Keratinocyte (primary cell): ENCODE measurements around the gene HIKESHI. TPM values are rescaled to one million over a fixed set of nuclear protein-coding genes. Genes with fewer than 3 reads are reported as not detected.

ENCODE experiments used
- DNase-seq: peaks from one replicate; pipeline ENCODE4 v3.0.0-alpha.2; 2011; ENCODE audit warnings: low read depth, missing footprints, low spot score
- FAIRE-seq: peaks from 2 replicates; lab custom pipeline; 2011; peaks lifted over from hg19 to GRCh38; lab: Jason Lieb, UNC
- H2AFZ ChIP-seq: 2 replicates; pipeline ENCODE4 v1.6.0; 2012; ENCODE audit warnings: low read length, control low read depth, inconsistent platforms; ENCODE audit not compliant: control insufficient read depth
- H3K27ac ChIP-seq: 2 replicates; pipeline ENCODE4 v1.5.1; 2011; ENCODE audit warnings: low read length; ENCODE audit not compliant: control insufficient read depth, insufficient read depth
- H3K27me3 ChIP-seq: 3 replicates; pipeline ENCODE4 v1.6.0; 2011; ENCODE audit warnings: low read length; ENCODE audit not compliant: control insufficient read depth, insufficient read depth; ENCODE audit errors: extremely low read depth
- H3K36me3 ChIP-seq, 2 experiments: 2 replicates in 1 of 2; 3 replicates in 1 of 2; pipeline ENCODE4 v1.5.1; 2011; ENCODE audit warnings: low read length in 2 of 2, mild to moderate bottlenecking in 1 of 2; ENCODE audit not compliant: control insufficient read depth in 2 of 2, insufficient read depth in 2 of 2; ENCODE audit errors: extremely low read depth in 1 of 2
- H3K4me1 ChIP-seq: 3 replicates; pipeline ENCODE4 v1.5.1; 2011; ENCODE audit warnings: low read length; ENCODE audit not compliant: control insufficient read depth, insufficient read depth; ENCODE audit errors: extremely low read depth
- H3K4me2 ChIP-seq: 3 replicates; pipeline ENCODE4 v1.6.0; 2011; ENCODE audit warnings: low read depth, low read length; ENCODE audit not compliant: control insufficient read depth, insufficient read depth; ENCODE audit errors: extremely low read depth
- H3K4me3 ChIP-seq, 3 experiments: fragments of 200-600 bp in 1 of 3; sonication (generic) in 1 of 3; 2 replicates in 2 of 3; 3 replicates in 1 of 3; pipeline ENCODE4 v1.5.1; 2011 to 2016; ENCODE audit warnings: low read length in 3 of 3, mild to moderate bottlenecking in 3 of 3, control low read depth in 2 of 3, inconsistent platforms in 1 of 3, low read depth in 1 of 3, mixed read lengths in 1 of 3, mixed run types in 1 of 3, moderate library complexity in 1 of 3; ENCODE audit not compliant: control insufficient read depth in 2 of 3, insufficient read depth in 2 of 3; ENCODE audit errors: extremely low read depth in 1 of 3
- H3K79me2 ChIP-seq: 2 replicates; pipeline ENCODE4 v1.6.0; 2012; ENCODE audit warnings: low read length; ENCODE audit not compliant: control insufficient read depth, insufficient read depth
- H3K9ac ChIP-seq: 3 replicates; pipeline ENCODE4 v1.6.0; 2011; ENCODE audit warnings: low read length; ENCODE audit not compliant: control insufficient read depth, insufficient read depth; ENCODE audit errors: extremely low read depth
- H3K9me1 ChIP-seq: 3 replicates; pipeline ENCODE4 v1.6.0; 2011; ENCODE audit warnings: low read length; ENCODE audit not compliant: control insufficient read depth, insufficient read depth; ENCODE audit errors: extremely low read depth
- H3K9me3 ChIP-seq: 2 replicates; pipeline ENCODE4 v1.5.1; 2012; ENCODE audit warnings: low read depth, low read length; ENCODE audit not compliant: control insufficient read depth
- H4K20me1 ChIP-seq: 3 replicates; pipeline ENCODE4 v1.6.0; 2011; ENCODE audit warnings: low read length; ENCODE audit not compliant: control insufficient read depth, insufficient read depth; ENCODE audit errors: extremely low read depth
- CTCF ChIP-seq, 3 experiments: IDR thresholded peaks in 1 of 3; conservative IDR thresholded peaks in 1 of 3; optimal IDR thresholded peaks in 1 of 3; 2 replicates in 2 of 3; 3 replicates in 1 of 3; pipeline versions ENCODE3 to v1.5.1; 2011; ENCODE audit warnings: low read length in 3 of 3, mild to moderate bottlenecking in 3 of 3, moderate library complexity in 2 of 3, control low read depth in 1 of 3, inconsistent platforms in 1 of 3; ENCODE audit not compliant: insufficient read depth in 2 of 3; ENCODE audit errors: extremely low read depth in 1 of 3
- EZH2 ChIP-seq: IDR thresholded peaks from one replicate; pipeline ENCODE4 v1.6.1; 2012; ENCODE audit warnings: inconsistent platforms, mild to moderate bottlenecking, low read length, moderate library complexity
- dilution Hi-C: fragments of 300-500 bp; cut with MboI; formaldehyde crosslinking; loops from one replicate; pipeline ENCODE4 v1.7.0; 2020; ENCODE audit warnings: low sequenced_read_pairs; ENCODE audit not compliant: extremely low pct_ligation_motif_present
- polyA plus RNA-seq, 5 experiments: library from polyadenylated mRNA; depleted of rRNA in 3 of 5; stranded (reverse) in 3 of 5; stranded (forward) in 1 of 5; unstranded in 1 of 5; fragments of >200 nt; gene quantifications; 1 replicate in 1 of 5; 2 replicates in 3 of 5; 3 replicates in 1 of 5; pipeline versions ENCODE4 v1.2.1 to v1.2.3, GENCODE V29; 2011 to 2012; ENCODE audit warnings: missing spikeins in 2 of 5, low read depth in 1 of 5, low replicate concordance in 1 of 5

The HIKESHI gene
- polyA plus RNA-seq, 1 donor (not counting 4 experiments of a cell fraction or from before 2014, with no cell fraction given) = 89.4 TPM

- no peaks in the 10 kb centered on the region for H3K9me1 ChIP-seq
- no peak overlapping the region for H3K9ac ChIP-seq
- H2AFZ ChIP-seq = no peak overlapping the region
- no peaks in the 10 kb centered on the region for H3K9me3 ChIP-seq
- no peak overlapping the region for H3K4me2 ChIP-seq
- FAIRE-seq (no peak), DNase-seq (no peak)
- H3K79me2 ChIP-seq = no peaks in the 10 kb centered on the region
- H4K20me1 ChIP-seq = no peaks in the 10 kb centered on the region
- no peaks in the 10 kb centered on the region for H3K4me1 ChIP-seq
- H3K27ac ChIP-seq = no peak overlapping the region
- TF ChIP-seq EZH2 (no peak), CTCF (optimal IDR thresholded peaks at IDR 0.05 in 1 of 3, IDR thresholded peaks at IDR 0.05 in 1 of 3, conservative IDR thresholded peaks at IDR 0.05 in 1 of 3; ENCODE audit: extremely low read depth in 1 of 3, insufficient read depth in 2 of 3, low read length in 3 of 3) (no peak)
- H3K36me3 ChIP-seq = peaks cover 10 to 17% of the 10 kb centered on the region in 2 experiments
- dilution Hi-C loops = no loop called here
- H3K27me3 ChIP-seq = no peaks in the 10 kb centered on the region
- no peak overlapping the region for H3K4me3 ChIP-seq
Measured at GRCh38 chr11:86262387-86262786, 39.7 kb upstream of the HIKESHI start.

- Histone ChIP-seq H3K4me1 (no peaks in the 10 kb centered on the region), H4K20me1 (no peaks in the 10 kb centered on the region), H3K27ac (no peak overlapping the region), H3K9ac (no peak overlapping the region), H3K27me3 (no peaks in the 10 kb centered on the region), H3K36me3 (peaks cover 10 to 15% of the 10 kb centered on the region in 2 experiments), H3K79me2 (peaks cover 8% of the 10 kb centered on the region), H3K9me1 (no peaks in the 10 kb centered on the region), H3K4me3 (no peak overlapping the region), H2AFZ (no peak overlapping the region), H3K9me3 (no peaks in the 10 kb centered on the region), H3K4me2 (no peak overlapping the region)
- dilution Hi-C loops = no loop called here
- FAIRE-seq (no peak), DNase-seq (no peak)
- TF ChIP-seq EZH2 = no peak
- no peak for TF ChIP-seq CTCF (optimal IDR thresholded peaks at IDR 0.05 in 1 of 3, IDR thresholded peaks at IDR 0.05 in 1 of 3, conservative IDR thresholded peaks at IDR 0.05 in 1 of 3; ENCODE audit: extremely low read depth in 1 of 3, insufficient read depth in 2 of 3, low read length in 3 of 3)
Measured at GRCh38 chr11:86264649-86265048, 37.4 kb upstream of the HIKESHI start.
